Astrocyte (in vitro differentiated cells and primary cell): Measurements from ENCODE around the gene DISP1. TPM values are rescaled to one million over a fixed set of nuclear protein-coding genes. Genes with fewer than 3 reads are reported as not detected.

Experiments used
- DNase-seq: peaks from one replicate; pipeline ENCODE4 v3.0.0-alpha.2; 2010; ENCODE audit warnings: low read depth
- FAIRE-seq: peaks from 2 replicates; lab custom pipeline; 2011; peaks lifted over from hg19 to GRCh38; lab: Jason Lieb, UNC
- H2AFZ ChIP-seq: 2 replicates; pipeline ENCODE4 v1.6.0; 2012; ENCODE audit warnings: low read depth, low read length, inconsistent platforms
- H3K27ac ChIP-seq: 2 replicates; pipeline ENCODE4 v1.5.1; 2011; ENCODE audit warnings: low read depth, low read length, inconsistent platforms
- H3K27me3 ChIP-seq: 2 replicates; pipeline ENCODE4 v1.6.0; 2011; ENCODE audit warnings: low read length, inconsistent platforms; ENCODE audit not compliant: insufficient read depth
- H3K36me3 ChIP-seq: 2 replicates; pipeline ENCODE4 v1.5.1; 2011; ENCODE audit warnings: low read length, inconsistent platforms; ENCODE audit not compliant: insufficient read depth
- H3K4me1 ChIP-seq: 2 replicates; pipeline ENCODE4 v1.5.1; 2011; ENCODE audit warnings: low read length, inconsistent platforms; ENCODE audit not compliant: insufficient read depth
- H3K4me2 ChIP-seq: 2 replicates; pipeline ENCODE4 v1.6.0; 2012; ENCODE audit warnings: low read length, inconsistent platforms
- H3K4me3 ChIP-seq: 2 replicates; pipeline ENCODE4 v1.5.1; 2011; ENCODE audit warnings: low read depth, mild to moderate bottlenecking, low read length, inconsistent platforms; ENCODE audit not compliant: insufficient read depth
- H3K79me2 ChIP-seq: 2 replicates; pipeline ENCODE4 v1.6.0; 2012; ENCODE audit warnings: mild to moderate bottlenecking, low read length, inconsistent platforms; ENCODE audit not compliant: insufficient read depth
- H3K9ac ChIP-seq: 2 replicates; pipeline ENCODE4 v1.6.0; 2012; ENCODE audit warnings: mild to moderate bottlenecking, low read length, inconsistent platforms
- H3K9me3 ChIP-seq: 2 replicates; pipeline ENCODE4 v1.5.1; 2012; ENCODE audit warnings: low read depth, mild to moderate bottlenecking, low read length, inconsistent platforms; ENCODE audit not compliant: insufficient read depth
- H4K20me1 ChIP-seq: 2 replicates; pipeline ENCODE4 v1.6.0; 2012; ENCODE audit warnings: low read length, inconsistent platforms; ENCODE audit not compliant: insufficient read depth
- H3K27ac Mint-ChIP-seq: one replicate; pipeline ENCODE4 v1.8.0; 2021; ENCODE audit warnings: mild to moderate bottlenecking, mixed read lengths; ENCODE audit not compliant: unreplicated experiment
- H3K27me3 Mint-ChIP-seq: one replicate; pipeline ENCODE4 v1.8.0; 2021; ENCODE audit warnings: low read depth, mixed read lengths; ENCODE audit not compliant: unreplicated experiment
- H3K36me3 Mint-ChIP-seq: one replicate; pipeline ENCODE4 v1.8.0; 2021; ENCODE audit warnings: low read depth, mixed read lengths; ENCODE audit not compliant: unreplicated experiment
- H3K4me1 Mint-ChIP-seq: one replicate; pipeline ENCODE4 v1.8.0; 2021; ENCODE audit warnings: low read depth, mixed read lengths; ENCODE audit not compliant: unreplicated experiment
- H3K4me3 Mint-ChIP-seq: one replicate; pipeline ENCODE4 v1.8.0; 2021; ENCODE audit warnings: mild to moderate bottlenecking, moderate library complexity, mixed read lengths; ENCODE audit not compliant: unreplicated experiment
- H3K9me3 Mint-ChIP-seq: one replicate; pipeline ENCODE4 v1.8.0; 2021; ENCODE audit warnings: mild to moderate bottlenecking, mixed read lengths; ENCODE audit not compliant: unreplicated experiment
- EZH2 ChIP-seq: IDR thresholded peaks from 2 replicates; pipeline ENCODE4 v1.6.1; 2012; ENCODE audit warnings: mild to moderate bottlenecking, low read length, inconsistent platforms; ENCODE audit not compliant: insufficient read depth
- total RNA-seq: library from RNA; stranded (reverse); gene quantifications from 2 replicates; pipeline ENCODE4 v1.2.1, GENCODE V29; 2021
- TF ChIP-seq, protein P1 (sequence below): IDR thresholded peaks from 2 replicates; pipeline ENCODE4 v1.5.1; 2011; ENCODE audit warnings: low read depth, mild to moderate bottlenecking, inconsistent platforms, low read length, moderate library complexity; ENCODE audit not compliant: insufficient read depth

The DISP1 gene
- total RNA-seq, 1 donor from 2014 or later: 4.1 TPM

DNA sequence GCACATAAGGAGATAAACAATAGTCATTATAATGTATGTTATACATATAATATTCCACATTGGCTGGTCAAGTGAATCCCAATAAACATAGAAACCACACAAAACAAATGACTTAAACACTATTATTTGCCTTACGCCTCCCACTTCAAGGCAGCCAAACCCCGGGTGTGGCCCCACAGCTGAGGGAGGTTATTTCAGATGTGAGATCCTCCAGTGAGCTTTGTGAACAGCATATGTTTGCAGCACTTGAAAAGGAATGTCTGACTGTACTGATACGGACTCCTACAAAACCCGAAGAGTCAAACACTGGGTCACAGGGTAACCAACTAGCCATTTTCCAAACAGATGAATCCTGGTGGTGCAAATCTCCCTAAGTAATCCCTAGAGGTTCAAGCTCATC lies 27.1 kb upstream of the DISP1 start:
- no peak overlapping the region for H3K27ac Mint-ChIP-seq
- Histone ChIP-seq H3K9me3 (no peaks in the 10 kb centered on the region), H3K27ac (no peak overlapping the region), H3K36me3 (no peaks in the 10 kb centered on the region), H3K79me2 (no peaks in the 10 kb centered on the region), H3K9ac (no peak overlapping the region), H4K20me1 (no peaks in the 10 kb centered on the region), H3K27me3 (peaks cover 10% of the 10 kb centered on the region), H3K4me1 (no peaks in the 10 kb centered on the region), H3K4me2 (no peak overlapping the region), H3K4me3 (no peak overlapping the region), H2AFZ (no peak overlapping the region)
- no peak for FAIRE-seq
- peaks cover 20% of the 10 kb centered on the region for H3K4me1 Mint-ChIP-seq
- DNase-seq: no peak
- TF ChIP-seq, protein P1, sequence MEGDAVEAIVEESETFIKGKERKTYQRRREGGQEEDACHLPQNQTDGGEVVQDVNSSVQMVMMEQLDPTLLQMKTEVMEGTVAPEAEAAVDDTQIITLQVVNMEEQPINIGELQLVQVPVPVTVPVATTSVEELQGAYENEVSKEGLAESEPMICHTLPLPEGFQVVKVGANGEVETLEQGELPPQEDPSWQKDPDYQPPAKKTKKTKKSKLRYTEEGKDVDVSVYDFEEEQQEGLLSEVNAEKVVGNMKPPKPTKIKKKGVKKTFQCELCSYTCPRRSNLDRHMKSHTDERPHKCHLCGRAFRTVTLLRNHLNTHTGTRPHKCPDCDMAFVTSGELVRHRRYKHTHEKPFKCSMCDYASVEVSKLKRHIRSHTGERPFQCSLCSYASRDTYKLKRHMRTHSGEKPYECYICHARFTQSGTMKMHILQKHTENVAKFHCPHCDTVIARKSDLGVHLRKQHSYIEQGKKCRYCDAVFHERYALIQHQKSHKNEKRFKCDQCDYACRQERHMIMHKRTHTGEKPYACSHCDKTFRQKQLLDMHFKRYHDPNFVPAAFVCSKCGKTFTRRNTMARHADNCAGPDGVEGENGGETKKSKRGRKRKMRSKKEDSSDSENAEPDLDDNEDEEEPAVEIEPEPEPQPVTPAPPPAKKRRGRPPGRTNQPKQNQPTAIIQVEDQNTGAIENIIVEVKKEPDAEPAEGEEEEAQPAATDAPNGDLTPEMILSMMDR: no peak
- no peak for TF ChIP-seq EZH2
- H3K27me3 Mint-ChIP-seq: no peaks in the 10 kb centered on the region
- no peak overlapping the region for H3K4me3 Mint-ChIP-seq
- H3K36me3 Mint-ChIP-seq: no peaks in the 10 kb centered on the region
- no peaks in the 10 kb centered on the region for H3K9me3 Mint-ChIP-seq

DNA sequence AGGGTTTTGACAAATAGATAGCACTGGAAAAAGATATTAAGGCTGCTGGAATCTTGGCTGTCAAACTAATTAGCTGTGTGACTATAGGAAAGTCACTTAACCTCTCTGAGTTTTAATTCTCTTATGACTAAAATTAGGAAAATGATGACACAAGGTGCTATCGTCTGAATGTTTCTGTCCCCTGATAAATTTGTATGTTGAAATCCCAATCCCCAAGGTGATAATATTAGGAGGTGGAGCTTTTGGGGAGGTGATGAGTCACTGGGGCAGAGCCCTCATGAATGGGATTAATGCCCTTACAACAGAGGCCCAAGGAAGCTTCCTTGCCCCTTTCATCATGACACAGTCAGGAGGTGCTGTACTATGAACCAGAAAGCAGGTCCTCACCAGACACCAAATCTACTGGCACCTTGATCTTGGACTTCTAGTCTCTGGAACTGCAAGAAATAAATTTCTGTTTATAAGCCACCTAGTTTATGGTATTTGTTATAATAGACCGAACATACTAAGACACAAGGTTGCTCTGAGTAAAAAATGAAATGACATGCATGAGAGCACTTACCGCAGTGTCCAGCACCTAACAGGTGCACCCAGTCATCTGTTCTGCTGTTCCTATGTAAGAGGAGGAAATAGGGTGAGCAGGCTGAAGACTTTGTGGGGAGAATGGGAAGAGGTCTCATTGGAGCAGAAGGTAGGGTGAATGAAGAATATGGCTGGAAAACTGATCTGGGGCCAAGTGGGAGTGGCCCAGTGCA lies 26.3 kb upstream of the DISP1 start:
- Histone ChIP-seq H3K4me1 (no peaks in the 10 kb centered on the region), H2AFZ (no peak overlapping the region), H3K4me2 (no peak overlapping the region), H3K27me3 (peaks cover 9% of the 10 kb centered on the region), H3K9ac (no peak overlapping the region), H3K9me3 (no peaks in the 10 kb centered on the region), H3K79me2 (no peaks in the 10 kb centered on the region), H3K27ac (no peak overlapping the region), H3K4me3 (no peak overlapping the region), H3K36me3 (no peaks in the 10 kb centered on the region), H4K20me1 (no peaks in the 10 kb centered on the region)
- H3K27ac Mint-ChIP-seq: no peak overlapping the region
- H3K27me3 Mint-ChIP-seq: no peaks in the 10 kb centered on the region
- FAIRE-seq (no peak), DNase-seq (no peak)
- H3K4me1 Mint-ChIP-seq: peaks cover 21% of the 10 kb centered on the region
- no peaks in the 10 kb centered on the region for H3K36me3 Mint-ChIP-seq
- TF ChIP-seq, protein P1: no peak
- TF ChIP-seq EZH2: no peak
- no peak overlapping the region for H3K4me3 Mint-ChIP-seq
- H3K9me3 Mint-ChIP-seq: no peaks in the 10 kb centered on the region

- DNase-seq (no peak), FAIRE-seq (no peak)
- TF ChIP-seq EZH2: no peak
- TF ChIP-seq, protein P1: no peak
- Histone ChIP-seq H2AFZ (no peak overlapping the region), H4K20me1 (no peaks in the 10 kb centered on the region), H3K4me1 (no peaks in the 10 kb centered on the region), H3K79me2 (no peaks in the 10 kb centered on the region), H3K9ac (no peak overlapping the region), H3K36me3 (no peaks in the 10 kb centered on the region), H3K27ac (no peak overlapping the region), H3K27me3 (no peaks in the 10 kb centered on the region), H3K4me3 (no peak overlapping the region), H3K9me3 (no peaks in the 10 kb centered on the region), H3K4me2 (no peak overlapping the region)
- Mint-ChIP-seq H3K9me3 (no peaks in the 10 kb centered on the region), H3K4me3 (no peak overlapping the region), H3K36me3 (no peaks in the 10 kb centered on the region), H3K27ac (no peak overlapping the region), H3K4me1 (peaks cover 18% of the 10 kb centered on the region), H3K27me3 (peaks cover 4% of the 10 kb centered on the region)
Measured at GRCh38 chr1:222790115-222790514, 24.7 kb upstream of the DISP1 start.
